GM23338 (cell line): ENCODE measurements around the gene RYR2. TPM values are rescaled to one million over a fixed set of nuclear protein-coding genes. Genes with fewer than 3 reads are reported as not detected.

ENCODE experiments used
- ATAC-seq: fragments of 200-7000 bp; cut with Tn5 transposase; 3 replicates; pipeline ENCODE4 v1.9.1; 2020
- DNase-seq: peaks from one replicate; pipeline ENCODE4 v3.0.0-alpha.2; 2015; ENCODE audit warnings: low spot score
- H2AFZ ChIP-seq: fragments of 200-600 bp; sonication (generic); 2 replicates; pipeline ENCODE4 v1.8.0; 2016; ENCODE audit warnings: antibody characterized with exemption, mild to moderate bottlenecking, moderate library complexity
- H3F3A ChIP-seq: fragments of 200-600 bp; sonication (generic); replicated peaks from 2 replicates; pipeline ENCODE4 v1.8.0; 2017; ENCODE audit warnings: antibody characterized with exemption, mixed run types, low read depth
- H3K27ac ChIP-seq: fragments of 200-600 bp; sonication (generic); 2 replicates; pipeline ENCODE4 v1.6.1; 2016; ENCODE audit warnings: low read depth
- H3K27me3 ChIP-seq: fragments of 200-600 bp; sonication (generic); 2 replicates; pipeline ENCODE4 v1.8.0; 2016; ENCODE audit warnings: mild to moderate bottlenecking, mixed run types, moderate library complexity; ENCODE audit not compliant: insufficient read depth
- H3K36me3 ChIP-seq: fragments of 200-600 bp; sonication (generic); 2 replicates; pipeline ENCODE4 v1.8.0; 2016; ENCODE audit warnings: mild to moderate bottlenecking; ENCODE audit not compliant: insufficient read depth
- H3K4me1 ChIP-seq: fragments of 200-600 bp; sonication (generic); 2 replicates; pipeline ENCODE4 v1.8.0; 2016; ENCODE audit warnings: mild to moderate bottlenecking, moderate library complexity; ENCODE audit not compliant: insufficient read depth
- H3K4me2 ChIP-seq: fragments of 200-600 bp; sonication (generic); 2 replicates; pipeline ENCODE4 v1.7.1; 2017; ENCODE audit warnings: mixed run types
- H3K4me3 ChIP-seq: fragments of 200-600 bp; sonication (generic); 2 replicates; pipeline ENCODE4 v1.6.1; 2016; ENCODE audit warnings: mixed run types
- H3K79me2 ChIP-seq: fragments of 200-600 bp; sonication (generic); replicated peaks from 2 replicates; pipeline ENCODE4 v1.8.0; 2017; ENCODE audit warnings: mild to moderate bottlenecking; ENCODE audit not compliant: insufficient read depth
- H3K9me2 ChIP-seq: fragments of 200-600 bp; sonication (generic); 2 replicates; pipeline ENCODE4 v1.8.0; 2017; ENCODE audit not compliant: insufficient read depth
- H4K20me1 ChIP-seq: fragments of 200-600 bp; sonication (generic); replicated peaks from 2 replicates; pipeline ENCODE4 v1.8.0; 2017; ENCODE audit warnings: mild to moderate bottlenecking; ENCODE audit not compliant: insufficient read depth
- H3K27ac Mint-ChIP-seq: 2 replicates; pipeline ENCODE4 v1.8.0; 2020; ENCODE audit warnings: inconsistent platforms, mild to moderate bottlenecking, moderate library complexity, mixed read lengths
- H3K27me3 Mint-ChIP-seq: 3 replicates; pipeline ENCODE4 v1.8.0; 2022; ENCODE audit warnings: low read depth, mild to moderate bottlenecking, moderate library complexity, mixed read lengths, inconsistent platforms; ENCODE audit not compliant: insufficient read depth, poor library complexity
- H3K36me3 Mint-ChIP-seq: 3 replicates; pipeline ENCODE4 v1.8.0; 2021; ENCODE audit warnings: low read depth, mild to moderate bottlenecking, inconsistent platforms, moderate library complexity, mixed read lengths
- H3K4me1 Mint-ChIP-seq: 3 replicates; pipeline ENCODE4 v1.8.0; 2020; ENCODE audit warnings: mild to moderate bottlenecking, inconsistent platforms, mixed read lengths
- H3K4me3 Mint-ChIP-seq: 3 replicates; pipeline ENCODE4 v1.8.0; 2021; ENCODE audit warnings: moderate library complexity, mild to moderate bottlenecking, inconsistent platforms, mixed read lengths
- H3K9me3 Mint-ChIP-seq: 3 replicates; pipeline ENCODE4 v1.8.0; 2020; ENCODE audit warnings: moderate library complexity, mild to moderate bottlenecking, inconsistent platforms, mixed read lengths
- CREB1 ChIP-seq: fragments of 250-450 bp; sonication (Bioruptor Pico); IDR thresholded peaks from 2 replicates; pipeline ENCODE4 v1.5.0; 2020; ENCODE audit warnings: low read depth, mild to moderate bottlenecking, moderate library complexity
- EZH2 ChIP-seq: fragments of 200-600 bp; sonication (generic); IDR thresholded peaks from one replicate; pipeline ENCODE4 v1.8.0; 2017; ENCODE audit warnings: antibody characterized with exemption, mild to moderate bottlenecking, low read depth; ENCODE audit not compliant: unreplicated experiment
- EZH2phosphoT487 ChIP-seq: fragments of 200-600 bp; sonication (generic); IDR thresholded peaks from one replicate; pipeline ENCODE4 v1.8.1; 2018; ENCODE audit warnings: antibody characterized with exemption; ENCODE audit not compliant: unreplicated experiment
- JUNB ChIP-seq: IDR thresholded peaks from one replicate; pipeline ENCODE4 v1.6.1; 2016; ENCODE audit warnings: antibody characterized with exemption; ENCODE audit not compliant: unreplicated experiment
- NANOG ChIP-seq: IDR thresholded peaks from 2 replicates; pipeline ENCODE4 v1.6.1; 2016; ENCODE audit warnings: antibody characterized with exemption, borderline replicate concordance
- POLR2AphosphoS5 ChIP-seq: IDR thresholded peaks from 2 replicates; pipeline ENCODE4 v1.6.1; 2016; ENCODE audit warnings: antibody characterized with exemption, low read depth
- STAT1 ChIP-seq: IDR thresholded peaks from one replicate; pipeline ENCODE4 v1.6.1; 2016; ENCODE audit warnings: antibody characterized with exemption; ENCODE audit not compliant: unreplicated experiment
- ZNF114 ChIP-seq: fragments of 250-450 bp; sonication (Bioruptor Pico); IDR thresholded peaks from 2 replicates; pipeline ENCODE4 v1.5.0; 2020; ENCODE audit warnings: mild to moderate bottlenecking, moderate library complexity
- ZNF331 ChIP-seq: fragments of 250-450 bp; sonication (Bioruptor Pico); IDR thresholded peaks from 2 replicates; pipeline ENCODE4 v1.5.0; 2020; ENCODE audit warnings: low read depth, mild to moderate bottlenecking, moderate library complexity
- ZNF462 ChIP-seq: fragments of 250-450 bp; sonication (Bioruptor Pico); IDR thresholded peaks from 2 replicates; pipeline ENCODE4 v1.5.0; 2020; ENCODE audit warnings: mild to moderate bottlenecking, moderate library complexity
- polyA plus RNA-seq: library from polyadenylated mRNA; unstranded; fragments of >200 nt; fragmentation: Nextera tagmentation; extraction: Ambion mirVana; gene quantifications from 2 replicates; pipeline ENCODE4 v1.2.1, GENCODE V29; 2016
- total RNA-seq: library from RNA; depleted of rRNA; stranded (reverse); fragments of >200 nt; shearing (Covaris generic); gene quantifications from 2 replicates; pipeline ENCODE4 v1.2.3, GENCODE V29; 2014
- TF ChIP-seq, protein P1 (sequence below): IDR thresholded peaks from 2 replicates; pipeline ENCODE4 v1.6.1; 2016; ENCODE audit warnings: antibody characterized with exemption
- TF ChIP-seq, protein P2 (sequence below), 2 experiments: fragments of 200-600 bp in 1 of 2; sonication (generic) in 1 of 2; conservative IDR thresholded peaks; 2 replicates each; pipeline versions ENCODE4 v1.5.1 to v1.6.1; 2016 to 2017; ENCODE audit warnings: antibody characterized with exemption in 2 of 2, low read depth in 2 of 2, mild to moderate bottlenecking in 2 of 2, moderate library complexity in 1 of 2
- TF ChIP-seq, protein P3 (sequence below): IDR thresholded peaks from one replicate; pipeline ENCODE4 v1.6.1; 2018; ENCODE audit warnings: antibody characterized with exemption; ENCODE audit not compliant: unreplicated experiment

The RYR2 gene
- total and polyA plus RNA-seq, 2 experiments from 2014 or later, result 8.9 to 10.0 TPM

DNA sequence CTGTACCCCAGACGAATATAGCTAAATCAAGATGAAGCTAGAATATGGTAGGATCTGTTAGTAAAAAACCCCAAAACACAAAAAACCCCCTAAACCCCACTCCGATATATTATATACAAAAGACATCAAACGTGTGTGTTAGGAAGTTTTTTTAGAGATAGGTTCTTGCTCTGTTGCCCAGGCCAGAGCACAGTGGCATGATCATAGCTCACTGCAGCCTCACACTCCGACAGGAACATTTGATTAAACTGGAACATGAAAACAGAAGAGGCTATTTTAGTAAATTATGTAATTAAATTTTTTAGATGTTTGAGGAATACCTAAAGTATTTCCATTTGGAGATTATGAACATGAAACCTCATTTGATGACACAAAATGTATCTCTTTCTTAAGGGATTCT lies 8.2 kb upstream of the RYR2 start:
- H2AFZ ChIP-seq, result no peak overlapping the region
- no peaks in the 10 kb centered on the region for H3K27me3 ChIP-seq
- H3K9me2 ChIP-seq, result peaks cover 6% of the 10 kb centered on the region; the same call in 1 of the 2 replicates
- Mint-ChIP-seq H3K4me3 (no peak overlapping the region), H3K36me3 (no peaks in the 10 kb centered on the region), H3K4me1 (peaks cover 23% of the 10 kb centered on the region), H3K27ac (no peak overlapping the region), H3K9me3 (no peaks in the 10 kb centered on the region; the same call in 2 of the 3 replicates), H3K27me3 (peaks cover 9% of the 10 kb centered on the region)
- no peaks in the 10 kb centered on the region for H3K79me2 ChIP-seq
- ATAC-seq, result no peak
- H3F3A ChIP-seq, result no peaks in the 10 kb centered on the region; the same call in 1 of the 2 replicates
- H3K27ac ChIP-seq, result no peak overlapping the region
- H3K36me3 ChIP-seq, result no peaks in the 10 kb centered on the region
- H4K20me1 ChIP-seq, result no peaks in the 10 kb centered on the region
- H3K4me3 ChIP-seq, result no peak overlapping the region
- TF ChIP-seq JUNB, result no peak
- no peak for TF ChIP-seq POLR2AphosphoS5
- TF ChIP-seq, protein P1, sequence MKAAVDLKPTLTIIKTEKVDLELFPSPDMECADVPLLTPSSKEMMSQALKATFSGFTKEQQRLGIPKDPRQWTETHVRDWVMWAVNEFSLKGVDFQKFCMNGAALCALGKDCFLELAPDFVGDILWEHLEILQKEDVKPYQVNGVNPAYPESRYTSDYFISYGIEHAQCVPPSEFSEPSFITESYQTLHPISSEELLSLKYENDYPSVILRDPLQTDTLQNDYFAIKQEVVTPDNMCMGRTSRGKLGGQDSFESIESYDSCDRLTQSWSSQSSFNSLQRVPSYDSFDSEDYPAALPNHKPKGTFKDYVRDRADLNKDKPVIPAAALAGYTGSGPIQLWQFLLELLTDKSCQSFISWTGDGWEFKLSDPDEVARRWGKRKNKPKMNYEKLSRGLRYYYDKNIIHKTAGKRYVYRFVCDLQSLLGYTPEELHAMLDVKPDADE, result no peak
- no peak for TF ChIP-seq CREB1
- TF ChIP-seq, protein P2, sequence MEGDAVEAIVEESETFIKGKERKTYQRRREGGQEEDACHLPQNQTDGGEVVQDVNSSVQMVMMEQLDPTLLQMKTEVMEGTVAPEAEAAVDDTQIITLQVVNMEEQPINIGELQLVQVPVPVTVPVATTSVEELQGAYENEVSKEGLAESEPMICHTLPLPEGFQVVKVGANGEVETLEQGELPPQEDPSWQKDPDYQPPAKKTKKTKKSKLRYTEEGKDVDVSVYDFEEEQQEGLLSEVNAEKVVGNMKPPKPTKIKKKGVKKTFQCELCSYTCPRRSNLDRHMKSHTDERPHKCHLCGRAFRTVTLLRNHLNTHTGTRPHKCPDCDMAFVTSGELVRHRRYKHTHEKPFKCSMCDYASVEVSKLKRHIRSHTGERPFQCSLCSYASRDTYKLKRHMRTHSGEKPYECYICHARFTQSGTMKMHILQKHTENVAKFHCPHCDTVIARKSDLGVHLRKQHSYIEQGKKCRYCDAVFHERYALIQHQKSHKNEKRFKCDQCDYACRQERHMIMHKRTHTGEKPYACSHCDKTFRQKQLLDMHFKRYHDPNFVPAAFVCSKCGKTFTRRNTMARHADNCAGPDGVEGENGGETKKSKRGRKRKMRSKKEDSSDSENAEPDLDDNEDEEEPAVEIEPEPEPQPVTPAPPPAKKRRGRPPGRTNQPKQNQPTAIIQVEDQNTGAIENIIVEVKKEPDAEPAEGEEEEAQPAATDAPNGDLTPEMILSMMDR (conservative IDR thresholded peaks at IDR 0.05; ENCODE audit: low read depth in 2 of 2), result no peak
- no peak for TF ChIP-seq EZH2phosphoT487
- TF ChIP-seq NANOG, result no peak
- TF ChIP-seq, protein P3, sequence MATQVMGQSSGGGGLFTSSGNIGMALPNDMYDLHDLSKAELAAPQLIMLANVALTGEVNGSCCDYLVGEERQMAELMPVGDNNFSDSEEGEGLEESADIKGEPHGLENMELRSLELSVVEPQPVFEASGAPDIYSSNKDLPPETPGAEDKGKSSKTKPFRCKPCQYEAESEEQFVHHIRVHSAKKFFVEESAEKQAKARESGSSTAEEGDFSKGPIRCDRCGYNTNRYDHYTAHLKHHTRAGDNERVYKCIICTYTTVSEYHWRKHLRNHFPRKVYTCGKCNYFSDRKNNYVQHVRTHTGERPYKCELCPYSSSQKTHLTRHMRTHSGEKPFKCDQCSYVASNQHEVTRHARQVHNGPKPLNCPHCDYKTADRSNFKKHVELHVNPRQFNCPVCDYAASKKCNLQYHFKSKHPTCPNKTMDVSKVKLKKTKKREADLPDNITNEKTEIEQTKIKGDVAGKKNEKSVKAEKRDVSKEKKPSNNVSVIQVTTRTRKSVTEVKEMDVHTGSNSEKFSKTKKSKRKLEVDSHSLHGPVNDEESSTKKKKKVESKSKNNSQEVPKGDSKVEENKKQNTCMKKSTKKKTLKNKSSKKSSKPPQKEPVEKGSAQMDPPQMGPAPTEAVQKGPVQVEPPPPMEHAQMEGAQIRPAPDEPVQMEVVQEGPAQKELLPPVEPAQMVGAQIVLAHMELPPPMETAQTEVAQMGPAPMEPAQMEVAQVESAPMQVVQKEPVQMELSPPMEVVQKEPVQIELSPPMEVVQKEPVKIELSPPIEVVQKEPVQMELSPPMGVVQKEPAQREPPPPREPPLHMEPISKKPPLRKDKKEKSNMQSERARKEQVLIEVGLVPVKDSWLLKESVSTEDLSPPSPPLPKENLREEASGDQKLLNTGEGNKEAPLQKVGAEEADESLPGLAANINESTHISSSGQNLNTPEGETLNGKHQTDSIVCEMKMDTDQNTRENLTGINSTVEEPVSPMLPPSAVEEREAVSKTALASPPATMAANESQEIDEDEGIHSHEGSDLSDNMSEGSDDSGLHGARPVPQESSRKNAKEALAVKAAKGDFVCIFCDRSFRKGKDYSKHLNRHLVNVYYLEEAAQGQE, result no peak
- no peak for TF ChIP-seq ZNF331 (CRISPR knock-in tag)
- no peak for TF ChIP-seq STAT1
- TF ChIP-seq ZNF462 (CRISPR knock-in tag), result no peak
- no peak for TF ChIP-seq ZNF114
- TF ChIP-seq EZH2, result no peak
- H3K4me1 ChIP-seq, result peaks cover 13% of the 10 kb centered on the region
- no peak for DNase-seq
- H3K4me2 ChIP-seq, result no peak overlapping the region
